GM18909 (cell line): ENCODE measurements around the gene C1orf74.
"Not testable (repeated sequence)": the region's sequence is repeated elsewhere in the genome, so short reads cannot be mapped to it uniquely, and the experiment has no call there.

Source experiments
- ATAC-seq: cut with Tn5 transposase; IDR thresholded peaks from one replicate; pipeline ENCODE4 v1.9.1; 2021; ENCODE audit warnings: mild to moderate bottlenecking; ENCODE audit not compliant: unreplicated experiment, poor library complexity

Gene C1orf74

GRCh38 chr1:209805875-209806760, 21.8 kb upstream of the C1orf74 start, which contains the start of gene IRF6:
TSS of gene IRF6 (minus strand) at chr1:209806142. CDS start at chr1:209801413, 4,729 bp downstream.
- peak; percentile 87 for ATAC-seq

- ATAC-seq: no peak
These were observed 21.0 kb upstream of the C1orf74 start for GRCh38 chr1:209805341-209805781.

- ATAC-seq: no peak
These were observed 19.2 kb upstream of the C1orf74 start for GRCh38 chr1:209803568-209803967.

- no peak for ATAC-seq
These were observed 18.4 kb upstream of the C1orf74 start for GRCh38 chr1:209802780-209803152.

- no peak for ATAC-seq
These were observed 17.9 kb upstream of the C1orf74 start for GRCh38 chr1:209802117-209802779.

- ATAC-seq: no peak
These were observed 16.9 kb upstream of the C1orf74 start for GRCh38 chr1:209800984-209801834.

GRCh38 chr1:209797978-209798639, 13.8 kb upstream of the C1orf74 start:
- no peak for ATAC-seq

GRCh38 chr1:209793711-209794110, 9.4 kb upstream of the C1orf74 start:
- not testable (repeated sequence) for ATAC-seq

GRCh38 chr1:209791920-209792319, 7.6 kb upstream of the C1orf74 start:
- ATAC-seq: no peak

GRCh38 chr1:209790286-209791193, 6.2 kb upstream of the C1orf74 start:
- ATAC-seq: no peak

- no peak for ATAC-seq
These were observed 4.9 kb upstream of the C1orf74 start for GRCh38 chr1:209789245-209789644.

GRCh38 chr1:209787551-209787950, 3.2 kb upstream of the C1orf74 start:
- no peak for ATAC-seq

GRCh38 chr1:209786146-209786545, 1.8 kb upstream of the C1orf74 start:
- ATAC-seq: no peak

GRCh38 chr1:209785592-209785991, 1.2 kb upstream of the C1orf74 start:
- ATAC-seq: no peak

- ATAC-seq: no peak
These were observed 973 bp downstream of the C1orf74 start for GRCh38 chr1:209783386-209783785.

- no peak for ATAC-seq
These were observed 4.1 kb downstream of the C1orf74 start for GRCh38 chr1:209780268-209780667.

- no peak for ATAC-seq
These were observed 6.3 kb downstream of the C1orf74 start for GRCh38 chr1:209778102-209778501.

GRCh38 chr1:209777587-209777986, 6.8 kb downstream of the C1orf74 start:
- ATAC-seq: no peak

GRCh38 chr1:209775678-209776077, 8.7 kb downstream of the C1orf74 start:
- ATAC-seq: no peak
